A204.1 (cell line): ENCODE measurements around the gene HSPA1A.

ENCODE experiments used
- FAIRE-seq: peaks from 2 replicates; lab custom pipeline; 2012; peaks lifted over from hg19 to GRCh38; lab: Jason Lieb, UNC

The HSPA1A gene

DNA sequence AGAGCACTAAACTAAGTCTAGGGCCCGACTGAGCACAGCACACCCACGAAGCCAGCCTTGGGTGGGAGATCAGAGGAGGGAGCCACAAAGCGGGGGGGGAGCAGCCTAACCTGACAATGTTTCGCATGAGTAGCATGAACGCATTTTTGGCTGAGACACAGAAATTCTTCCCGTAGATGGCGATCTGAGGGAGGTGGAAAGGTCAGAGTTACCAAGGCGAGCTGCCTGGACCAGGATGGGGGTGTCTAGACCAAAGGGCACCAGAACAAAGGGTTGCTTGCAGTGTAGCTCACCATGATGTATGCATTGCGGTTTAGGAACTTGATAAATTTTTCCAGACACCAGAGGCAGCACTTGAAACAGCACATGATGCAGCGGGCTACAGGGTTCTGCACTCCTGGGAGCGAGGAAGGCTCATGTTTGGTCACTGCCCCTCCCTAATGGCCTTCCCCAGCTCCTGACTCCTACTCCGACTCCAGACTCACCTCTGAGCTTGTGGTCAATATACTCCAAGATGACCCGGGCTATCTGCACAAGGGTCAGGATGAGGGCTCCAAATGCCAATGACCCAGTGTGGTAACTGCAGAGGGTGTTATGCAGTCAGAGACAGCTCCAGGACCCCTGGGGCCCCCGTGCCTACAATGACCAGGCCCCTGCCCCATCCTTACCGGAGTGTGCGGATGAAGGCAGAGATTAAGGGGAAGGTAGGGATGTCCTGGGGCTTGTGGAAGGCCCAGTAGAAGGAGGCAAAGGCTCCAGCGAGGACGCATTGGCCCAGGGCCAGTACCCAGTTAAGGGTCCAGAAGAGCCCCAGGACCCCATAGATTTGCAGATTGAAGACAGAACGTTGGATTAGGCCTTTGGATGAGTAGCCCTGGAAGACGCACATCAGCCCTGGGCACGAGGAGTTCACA lies 50.1 kb downstream of the HSPA1A start:
- no peak for FAIRE-seq
